Kidney (tissue), 14 donors: Measurements from ENCODE around the gene GALNT18. TPM values are rescaled to one million over a fixed set of nuclear protein-coding genes. Genes with fewer than 3 reads are reported as not detected.

Experiments used
- DNase-seq, 5 donors: peaks; one replicate each; pipeline ENCODE4 v3.0.0-alpha.2; 2013 to 2020
- FAIRE-seq: peaks from 2 replicates; lab custom pipeline; 2012; peaks lifted over from hg19 to GRCh38; lab: Jason Lieb, UNC
- H3K27ac ChIP-seq, 2 donors: one replicate each; pipeline ENCODE4 v1.7.0; 2013; ENCODE audit warnings: low read depth in 2 of 2, low read length in 2 of 2, inconsistent platforms in 1 of 2
- H3K27me3 ChIP-seq: one replicate; pipeline ENCODE4 v1.7.1; 2013; ENCODE audit warnings: low read length, inconsistent platforms; ENCODE audit not compliant: control insufficient read depth, insufficient read depth
- H3K36me3 ChIP-seq, 3 donors: one replicate each; pipeline versions ENCODE4 v1.7.0 to v1.7.1; 2013; ENCODE audit warnings: low read length in 3 of 3, control low read depth in 1 of 3, inconsistent platforms in 1 of 3; ENCODE audit not compliant: insufficient read depth in 3 of 3, control insufficient read depth in 2 of 3
- H3K4me1 ChIP-seq, 3 donors: one replicate each; pipeline versions ENCODE4 v1.7.0 to v1.7.1; 2013; ENCODE audit warnings: low read length in 3 of 3, inconsistent platforms in 1 of 3, low read depth in 1 of 3; ENCODE audit not compliant: control insufficient read depth in 2 of 3, insufficient read depth in 2 of 3
- H3K4me3 ChIP-seq, 3 donors: one replicate each; pipeline versions ENCODE4 v1.7.0 to v1.8.1; 2013; ENCODE audit warnings: low read length in 3 of 3, control low read depth in 1 of 3, inconsistent platforms in 1 of 3
- H3K9ac ChIP-seq, 3 donors: one replicate each; pipeline versions ENCODE4 v1.7.0 to v1.7.1; 2013; ENCODE audit warnings: low read length in 3 of 3, control low read depth in 1 of 3, inconsistent platforms in 1 of 3
- H3K9me3 ChIP-seq, 3 donors: one replicate each; pipeline versions ENCODE4 v1.7.0 to v1.7.1; 2013; ENCODE audit warnings: low read length in 3 of 3, control low read depth in 1 of 3, inconsistent platforms in 1 of 3; ENCODE audit not compliant: control insufficient read depth in 2 of 3, insufficient read depth in 1 of 3
- intact Hi-C: fragments of 100-400 bp; cut with DNase I; formaldehyde crosslinking; loops from one replicate; pipeline ENCODE4 v1.11.1; 2022
- polyA plus RNA-seq: library from polyadenylated mRNA; stranded (reverse); fragments of 350-450 nt; fragmentation: Illumina TruSeq; extraction: RNeasy Lipid Tissue Mini Kit (QIAGEN cat#74804); gene quantifications from one replicate; pipeline ENCODE4 v1.2.3, GENCODE V29; 2014; ENCODE audit warnings: low read depth, low replicate concordance; ENCODE audit not compliant: insufficient read depth
- total RNA-seq: library from RNA; stranded (reverse); fragmentation: NEBNext Ultra II Directional; extraction: Animal tissue kit (Norgen Biotek cat#: 25700); gene quantifications from one replicate; pipeline ENCODE4 v1.2.1, GENCODE V29; 2021
- TF ChIP-seq, protein P1 (sequence below): IDR thresholded peaks from 3 replicates; pipeline ENCODE4 v1.5.1; 2012; ENCODE audit warnings: mild to moderate bottlenecking, moderate library complexity, borderline replicate concordance; ENCODE audit not compliant: insufficient read depth; ENCODE audit errors: extremely low read depth
- donor health status: control.
- donor health status: control.
- donor health status: control.
- donor health status: control.
- donor health status: control.
- donor health status: DM: yes; HTN: yes; CAD: no.
- donor health status: Normal renal cell carcinoma (clear cell type).

GALNT18 gene
- total and polyA plus RNA-seq, 2 donors from 2014 or later: 27.2 to 42.1 TPM

DNA sequence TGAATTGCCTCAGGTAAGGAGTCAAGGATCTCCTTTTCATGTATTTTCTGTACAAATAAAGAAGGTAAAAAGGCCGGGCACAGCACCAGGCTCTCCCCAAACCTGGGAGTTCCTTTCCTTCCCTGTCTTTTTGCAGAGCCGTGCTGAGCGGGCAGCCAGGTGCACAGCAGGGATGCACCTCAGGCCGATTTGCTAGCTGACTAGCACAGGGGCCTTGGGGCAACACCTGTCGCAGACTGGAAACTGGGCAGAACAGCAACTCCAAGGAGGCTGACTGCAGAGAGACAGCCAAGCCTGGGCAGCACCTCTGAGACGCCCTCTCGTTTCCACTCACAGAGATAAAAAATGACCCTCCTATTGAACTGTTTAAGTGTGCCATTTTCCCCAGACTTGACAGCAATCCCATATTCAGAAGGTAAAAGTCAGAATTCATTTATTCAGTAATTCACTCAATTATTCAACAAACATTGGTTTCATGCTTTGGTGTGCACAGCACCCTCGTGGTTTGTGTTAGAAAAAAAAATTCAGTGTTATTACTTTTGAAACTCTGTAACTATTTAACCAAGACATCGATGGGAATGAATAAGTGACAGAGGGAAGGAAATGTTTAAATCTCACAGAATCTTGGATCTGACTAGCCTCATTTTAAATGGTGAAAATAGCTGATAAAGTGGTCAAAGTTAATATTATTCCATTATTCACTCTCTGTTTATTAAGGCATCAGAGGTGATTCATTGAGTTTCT lies 120.9 kb downstream of the GALNT18 start:
- no peaks in the 10 kb centered on the region for H3K9me3 ChIP-seq
- intact Hi-C loops: no loop called here
- no peak overlapping the region for H3K4me3 ChIP-seq
- TF ChIP-seq, protein P1, sequence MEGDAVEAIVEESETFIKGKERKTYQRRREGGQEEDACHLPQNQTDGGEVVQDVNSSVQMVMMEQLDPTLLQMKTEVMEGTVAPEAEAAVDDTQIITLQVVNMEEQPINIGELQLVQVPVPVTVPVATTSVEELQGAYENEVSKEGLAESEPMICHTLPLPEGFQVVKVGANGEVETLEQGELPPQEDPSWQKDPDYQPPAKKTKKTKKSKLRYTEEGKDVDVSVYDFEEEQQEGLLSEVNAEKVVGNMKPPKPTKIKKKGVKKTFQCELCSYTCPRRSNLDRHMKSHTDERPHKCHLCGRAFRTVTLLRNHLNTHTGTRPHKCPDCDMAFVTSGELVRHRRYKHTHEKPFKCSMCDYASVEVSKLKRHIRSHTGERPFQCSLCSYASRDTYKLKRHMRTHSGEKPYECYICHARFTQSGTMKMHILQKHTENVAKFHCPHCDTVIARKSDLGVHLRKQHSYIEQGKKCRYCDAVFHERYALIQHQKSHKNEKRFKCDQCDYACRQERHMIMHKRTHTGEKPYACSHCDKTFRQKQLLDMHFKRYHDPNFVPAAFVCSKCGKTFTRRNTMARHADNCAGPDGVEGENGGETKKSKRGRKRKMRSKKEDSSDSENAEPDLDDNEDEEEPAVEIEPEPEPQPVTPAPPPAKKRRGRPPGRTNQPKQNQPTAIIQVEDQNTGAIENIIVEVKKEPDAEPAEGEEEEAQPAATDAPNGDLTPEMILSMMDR: no peak
- no peaks in the 10 kb centered on the region for H3K27me3 ChIP-seq
- H3K36me3 ChIP-seq: no peaks in the 10 kb centered on the region
- H3K27ac ChIP-seq: peak overlapping the region; percentile 66 to 68
- DNase-seq: no peak
- H3K9ac ChIP-seq: no peak overlapping the region
- peak; percentile 59 for FAIRE-seq
- H3K4me1 ChIP-seq: peaks cover 0 to 37% (median 22%) of the 10 kb centered on the region in 3 donors

DNA sequence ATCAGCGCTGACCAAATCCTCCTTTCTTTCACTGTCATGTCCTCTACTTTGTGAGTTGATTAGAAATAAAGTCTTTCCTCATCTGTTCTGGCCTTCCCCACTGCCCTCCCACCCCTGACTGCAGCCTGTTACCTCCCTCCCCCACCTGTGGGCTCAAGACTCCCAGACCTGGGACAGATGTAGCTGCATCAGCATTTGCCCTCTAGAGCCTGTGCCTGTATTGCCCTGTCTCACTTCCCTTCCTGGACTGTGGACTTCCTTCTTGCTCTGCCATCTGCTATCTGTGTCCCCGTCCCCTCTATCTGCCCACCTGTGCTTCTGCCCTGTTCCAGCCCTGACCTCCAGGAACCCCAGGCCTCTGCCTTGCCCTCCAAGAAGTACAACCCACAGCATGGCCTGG lies 122.5 kb downstream of the GALNT18 start:
- FAIRE-seq: no peak
- Histone ChIP-seq H3K9ac (no peak overlapping the region), H3K36me3 (no peaks in the 10 kb centered on the region), H3K4me1 (peaks cover 0 to 36% (median 22%) of the 10 kb centered on the region in 3 donors), H3K27me3 (no peaks in the 10 kb centered on the region), H3K4me3 (no peak overlapping the region), H3K9me3 (no peaks in the 10 kb centered on the region), H3K27ac (peak overlapping the region; percentile 41)
- TF ChIP-seq, protein P1: no peak
- intact Hi-C loops: no loop called here
- DNase-seq: no peak

DNA sequence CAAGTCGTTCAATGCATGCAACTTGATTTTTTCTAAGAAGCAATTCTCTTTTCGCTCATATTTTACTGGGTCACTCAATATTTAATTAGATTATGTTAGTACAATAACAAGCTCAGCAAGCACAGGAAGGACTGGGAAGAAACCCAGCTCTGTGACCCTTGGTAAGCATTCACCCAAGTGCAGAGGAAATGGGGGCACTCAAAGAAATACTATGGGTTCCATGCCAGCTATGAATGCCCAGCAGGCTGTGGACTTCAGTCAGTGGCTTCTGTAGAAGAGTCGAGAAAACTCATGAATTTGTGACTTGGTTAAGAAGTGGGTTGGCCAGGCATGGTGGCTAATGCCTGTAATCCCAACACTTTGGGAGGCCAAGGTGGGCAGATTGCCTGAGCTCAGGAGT lies 123.6 kb downstream of the GALNT18 start:
- peaks cover 0 to 26% (median 22%) of the 10 kb centered on the region in 3 donors for H3K4me1 ChIP-seq
- no peaks in the 10 kb centered on the region for H3K36me3 ChIP-seq
- FAIRE-seq (no peak), DNase-seq (no peak)
- H3K27me3 ChIP-seq: no peaks in the 10 kb centered on the region
- peak overlapping the region in 1 of 2 donors; percentile 16 for H3K27ac ChIP-seq
- no peak overlapping the region for H3K9ac ChIP-seq
- H3K9me3 ChIP-seq: no peaks in the 10 kb centered on the region
- intact Hi-C loops: no loop called here
- TF ChIP-seq, protein P1: no peak
- H3K4me3 ChIP-seq: no peak overlapping the region
